ENCODE data around the gene PLCB1.
A peak's percentile ranks its signal among the peaks of the same experiment; 100 is the strongest.

PLCB1 gene

GRCh38 chr20:8304124-8304816, 172.2 kb downstream of the PLCB1 start:
- DNase-seq, result no peak

GRCh38 chr20:8305449-8305978, 173.4 kb downstream of the PLCB1 start:
- peak; percentile 20 for DNase-seq

GRCh38 chr20:8306937-8307336, 174.9 kb downstream of the PLCB1 start:
- DNase-seq, result no peak

- DNase-seq, result no peak
Measured at GRCh38 chr20:8309634-8310033, 177.6 kb downstream of the PLCB1 start.

- DNase-seq, result no peak
Measured at GRCh38 chr20:8310618-8311017, 178.6 kb downstream of the PLCB1 start.

GRCh38 chr20:8313073-8313472, 181.0 kb downstream of the PLCB1 start:
- no peak for DNase-seq

GRCh38 chr20:8315639-8316573, 183.8 kb downstream of the PLCB1 start:
- DNase-seq, result no peak

GRCh38 chr20:8317448-8317847, 185.4 kb downstream of the PLCB1 start:
- DNase-seq, result no peak

- peak; percentile 47 for DNase-seq
Measured at GRCh38 chr20:8318965-8319625, 187.0 kb downstream of the PLCB1 start.

- DNase-seq, result peak; percentile 40
Measured at GRCh38 chr20:8320306-8320705, 188.2 kb downstream of the PLCB1 start.

- DNase-seq, result no peak
Measured at GRCh38 chr20:8321001-8321400, 188.9 kb downstream of the PLCB1 start.

GRCh38 chr20:8322662-8323217, 190.7 kb downstream of the PLCB1 start:
- no peak for DNase-seq

- DNase-seq, result no peak
Measured at GRCh38 chr20:8326191-8326590, 194.1 kb downstream of the PLCB1 start.

GRCh38 chr20:8326899-8327298, 194.8 kb downstream of the PLCB1 start:
- no peak for DNase-seq

GRCh38 chr20:8328189-8328588, 196.1 kb downstream of the PLCB1 start:
- DNase-seq, result no peak

GRCh38 chr20:8330319-8330784, 198.3 kb downstream of the PLCB1 start:
- DNase-seq, result peak; percentile 72

- peak; percentile 1 for DNase-seq
Measured at GRCh38 chr20:8330785-8331695, 199.0 kb downstream of the PLCB1 start.

- peak; percentile 14 for DNase-seq
Measured at GRCh38 chr20:8331740-8332412, 199.8 kb downstream of the PLCB1 start.

- no peak for DNase-seq
Measured at GRCh38 chr20:8334641-8335040, 202.6 kb downstream of the PLCB1 start.

- DNase-seq, result no peak
Measured at GRCh38 chr20:8335059-8335458, 203.0 kb downstream of the PLCB1 start.

Data from MV-4-11 (cell line).